CD14-positive monocyte (primary cell): Measurements from ENCODE around the gene SPECC1L. TPM values are rescaled to one million over a fixed set of nuclear protein-coding genes. Genes with fewer than 3 reads are reported as not detected.
"Not testable (repeated sequence)": the region's sequence is repeated elsewhere in the genome, so short reads cannot be mapped to it uniquely, and the experiment has no call there.

Source experiments
- DNase-seq, 3 donors: peaks; one replicate each; pipeline ENCODE4 v3.0.0-alpha.2; 2011 to 2022
- H2AFZ ChIP-seq: 2 replicates; pipeline ENCODE4 v1.6.0; 2012; ENCODE audit warnings: mild to moderate bottlenecking, low read depth, low read length, inconsistent platforms; ENCODE audit not compliant: insufficient read depth, poor library complexity, severe bottlenecking
- H3K27ac ChIP-seq, 2 donors: 1 replicate in 1 of 2; 2 replicates in 1 of 2; pipeline ENCODE4 v1.5.1; 2012 to 2013; ENCODE audit warnings: low read length in 2 of 2, control low read depth in 1 of 2, inconsistent platforms in 1 of 2, low read depth in 1 of 2, mild to moderate bottlenecking in 1 of 2
- H3K27me3 ChIP-seq, 2 donors: one replicate each; pipeline versions ENCODE4 v1.6.0 to v1.6.1; 2011 to 2013; ENCODE audit warnings: low read length in 2 of 2; ENCODE audit not compliant: control insufficient read depth in 2 of 2, insufficient read depth in 2 of 2
- H3K36me3 ChIP-seq, 2 donors: replicated peaks in 1 of 2; 1 replicate in 1 of 2; 2 replicates in 1 of 2; pipeline versions ENCODE4 v1.5.1 to v1.6.1; 2012 to 2013; ENCODE audit warnings: low read length in 2 of 2, control low read depth in 1 of 2, inconsistent platforms in 1 of 2, mild to moderate bottlenecking in 1 of 2; ENCODE audit not compliant: insufficient read depth in 2 of 2, control insufficient read depth in 1 of 2
- H3K4me1 ChIP-seq, 2 donors: 1 replicate in 1 of 2; 2 replicates in 1 of 2; pipeline versions ENCODE4 v1.5.1 to v1.6.1; 2012 to 2013; ENCODE audit warnings: low read length in 2 of 2, control low read depth in 1 of 2, inconsistent platforms in 1 of 2, mild to moderate bottlenecking in 1 of 2, moderate library complexity in 1 of 2; ENCODE audit not compliant: insufficient read depth in 2 of 2, control insufficient read depth in 1 of 2
- H3K4me2 ChIP-seq: replicated peaks from 2 replicates; pipeline ENCODE3; 2012; ENCODE audit warnings: low read length, moderate library complexity, mild to moderate bottlenecking; ENCODE audit not compliant: poor library complexity, severe bottlenecking; ENCODE audit errors: extremely low read depth
- H3K4me3 ChIP-seq, 3 experiments: fragments of 200-600 bp in 1 of 3; sonication (generic) in 1 of 3; replicated peaks in 1 of 3; 1 replicate in 2 of 3; 2 replicates in 1 of 3; pipeline ENCODE4 v1.5.1; 2011 to 2013; ENCODE audit warnings: low read length in 3 of 3, mild to moderate bottlenecking in 3 of 3, control low read depth in 2 of 3, low read depth in 2 of 3, inconsistent platforms in 1 of 3, moderate library complexity in 1 of 3
- H3K79me2 ChIP-seq: 2 replicates; pipeline ENCODE4 v1.6.0; 2012; ENCODE audit warnings: mild to moderate bottlenecking, control low read depth, inconsistent platforms, low read length, moderate library complexity; ENCODE audit not compliant: insufficient read depth
- H3K9ac ChIP-seq: 2 replicates; pipeline ENCODE4 v1.6.0; 2017; ENCODE audit warnings: low read length, mild to moderate bottlenecking; ENCODE audit not compliant: insufficient read depth, poor library complexity, severe bottlenecking
- H3K9me3 ChIP-seq, 2 donors: replicated peaks in 1 of 2; 1 replicate in 1 of 2; 2 replicates in 1 of 2; pipeline versions ENCODE4 v1.5.1 to v1.6.1; 2012 to 2013; ENCODE audit warnings: low read length in 2 of 2, control low read depth in 1 of 2; ENCODE audit not compliant: control insufficient read depth in 1 of 2, insufficient read depth in 1 of 2
- H4K20me1 ChIP-seq: 2 replicates; pipeline ENCODE4 v1.6.0; 2012; ENCODE audit warnings: mild to moderate bottlenecking, low read length, control low read depth, moderate library complexity; ENCODE audit not compliant: insufficient read depth
- H3K27ac Mint-ChIP-seq, 7 donors: one replicate each; pipeline ENCODE4 v1.8.0; 2020; ENCODE audit warnings: mild to moderate bottlenecking in 7 of 7, mixed read lengths in 7 of 7, moderate library complexity in 6 of 7, inconsistent platforms in 2 of 7
- H3K27me3 Mint-ChIP-seq, 3 donors: one replicate each; pipeline ENCODE4 v1.8.0; 2021 to 2022; ENCODE audit warnings: low read depth in 3 of 3, mild to moderate bottlenecking in 3 of 3, mixed read lengths in 3 of 3, moderate library complexity in 3 of 3, inconsistent platforms in 1 of 3
- H3K36me3 Mint-ChIP-seq, 2 donors: one replicate each; pipeline ENCODE4 v1.8.0; 2020; ENCODE audit warnings: mixed read lengths in 2 of 2, inconsistent platforms in 1 of 2, mild to moderate bottlenecking in 1 of 2
- H3K4me1 Mint-ChIP-seq: one replicate; pipeline ENCODE4 v1.8.0; 2020; ENCODE audit warnings: mild to moderate bottlenecking, mixed read lengths
- H3K4me3 Mint-ChIP-seq, 2 donors: one replicate each; pipeline ENCODE4 v1.8.0; 2020; ENCODE audit warnings: mild to moderate bottlenecking in 2 of 2, mixed read lengths in 2 of 2, moderate library complexity in 1 of 2
- H3K9me3 Mint-ChIP-seq, 7 donors: one replicate each; pipeline ENCODE4 v1.8.0; 2020 to 2022; ENCODE audit warnings: mixed read lengths in 7 of 7, mild to moderate bottlenecking in 6 of 7, moderate library complexity in 6 of 7, inconsistent platforms in 2 of 7
- CTCF ChIP-seq: fragments of 200-600 bp; IDR thresholded peaks from one replicate; pipeline ENCODE4 v1.8.0; 2022; ENCODE audit warnings: antibody characterized with exemption, mild to moderate bottlenecking
- WGBS: methylation state at CpG from one replicate; pipeline ENCODE4 v1.1.5; 2013; ENCODE audit warnings: missing lambda C conversion rate; ENCODE audit not compliant: insufficient coverage; 5-methylcytosine and 5-hydroxymethylcytosine counted together
- intact Hi-C, 2 donors: fragments of 100-400 bp; cut with micrococcal nuclease; formaldehyde crosslinking; loops; one replicate each; pipeline versions ENCODE4 v1.15.0 to v1.15.1; 2023
- polyA plus RNA-seq, 3 donors: library from polyadenylated mRNA; depleted of rRNA in 1 of 3; unstranded in 2 of 3; stranded (reverse) in 1 of 3; fragments of 300-500 nt in 2 of 3; fragments of >200 nt in 1 of 3; fragmentation: Illumina TruSeq in 2 of 3; gene quantifications; 1 replicate in 2 of 3; 2 replicates in 1 of 3; pipeline ENCODE4 v1.2.3, GENCODE V29; 2012 to 2021

The SPECC1L gene
- polyA plus RNA-seq, 3 donors, result 2.5 to 7.2 (median 4.9) TPM

- WGBS, result no CpG with 5 or more reads among the region's 2 CpGs
- Histone ChIP-seq H4K20me1 (no peaks in the 10 kb centered on the region), H3K4me3 (no peak overlapping the region), H3K9ac (no peak overlapping the region), H3K36me3 (peaks cover 45 to 67% of the 10 kb centered on the region in 2 donors), H2AFZ (no peak overlapping the region), H3K4me1 (no peaks in the 10 kb centered on the region), H3K4me2 (no peak overlapping the region), H3K27me3 (no peaks in the 10 kb centered on the region), H3K27ac (no peak overlapping the region), H3K79me2 (peaks cover 8% of the 10 kb centered on the region), H3K9me3 (no peaks in the 10 kb centered on the region)
- intact Hi-C loops, result no loop called here
- Mint-ChIP-seq H3K4me3 (no peak overlapping the region), H3K9me3 (peaks cover 0 to 3% (median 0%) of the 10 kb centered on the region in 7 donors), H3K27me3 (no peaks in the 10 kb centered on the region), H3K36me3 (peaks cover 43 to 66% of the 10 kb centered on the region in 2 donors), H3K27ac (peak overlapping the region in 1 of 7 donors; percentile 44), H3K4me1 (no peaks in the 10 kb centered on the region)
- no peak for DNase-seq
- no peak for TF ChIP-seq CTCF
Observed at GRCh38 chr22:24315367-24315966, 44.8 kb downstream of the SPECC1L start.

GRCh38 chr22:24316264-24316663, 45.6 kb downstream of the SPECC1L start:
- H3K4me1 Mint-ChIP-seq, H3K9me3 ChIP-seq, H3K27me3 Mint-ChIP-seq, H3K27ac Mint-ChIP-seq, H4K20me1 ChIP-seq, H3K4me3 Mint-ChIP-seq, intact Hi-C loops, H3K4me1 ChIP-seq, DNase-seq, H3K27ac ChIP-seq, H3K4me3 ChIP-seq, H3K9ac ChIP-seq, H2AFZ ChIP-seq, H3K9me3 Mint-ChIP-seq, H3K4me2 ChIP-seq, H3K27me3 ChIP-seq, H3K79me2 ChIP-seq: not testable (repeated sequence)
- WGBS, result no CpG with 5 or more reads among the region's 6 CpGs
- peaks cover 45 to 69% of the 10 kb centered on the region in 2 donors for H3K36me3 Mint-ChIP-seq
- peaks cover 53 to 74% of the 10 kb centered on the region in 2 donors for H3K36me3 ChIP-seq

GRCh38 chr22:24317511-24317910, 46.9 kb downstream of the SPECC1L start:
- H3K4me3 ChIP-seq, H3K4me3 Mint-ChIP-seq: not testable (repeated sequence)

More at GRCh38 chr22:24317511-24317910, 46.9 kb downstream of the SPECC1L start:
- intact Hi-C loops, H3K79me2 ChIP-seq, H3K27ac ChIP-seq, H4K20me1 ChIP-seq, H2AFZ ChIP-seq, H3K27ac Mint-ChIP-seq, H3K4me2 ChIP-seq, H3K9me3 Mint-ChIP-seq, H3K9ac ChIP-seq, H3K27me3 Mint-ChIP-seq, H3K27me3 ChIP-seq, H3K9me3 ChIP-seq, H3K4me1 Mint-ChIP-seq, H3K4me1 ChIP-seq, DNase-seq: not testable (repeated sequence)
- H3K36me3 Mint-ChIP-seq, result peaks cover 49 to 75% of the 10 kb centered on the region in 2 donors
- H3K36me3 ChIP-seq, result peaks cover 62 to 78% of the 10 kb centered on the region in 2 donors
- WGBS, result 100% methylated on average over 6 of the region's 30 CpGs
